Measurements from ENCODE around the gene NFIB. TPM values are rescaled to one million over a fixed set of nuclear protein-coding genes. Genes with fewer than 3 reads are reported as not detected.

The NFIB gene
- polyA plus RNA-seq, 3 donors, result not detected

- Mint-ChIP-seq H3K27ac (no peak overlapping the region), H3K4me1 (no peaks in the 10 kb centered on the region), H3K36me3 (no peaks in the 10 kb centered on the region), H3K4me3 (no peak overlapping the region), H3K9me3 (peaks cover 0 to 21% (median 6%) of the 10 kb centered on the region in 7 donors), H3K27me3 (ENCODE audit: low read depth in 3 of 3) (no peaks in the 10 kb centered on the region)
- Histone ChIP-seq H3K36me3 (replicated peaks in 1 of 2; ENCODE audit: control insufficient read depth in 1 of 2, insufficient read depth in 2 of 2, low read length in 2 of 2) (no peaks in the 10 kb centered on the region), H2AFZ (ENCODE audit: insufficient read depth, low read depth, low read length, poor library complexity, severe bottlenecking) (no peak overlapping the region), H3K4me2 (replicated peaks; ENCODE audit: extremely low read depth, low read length, poor library complexity, severe bottlenecking) (no peak overlapping the region), H4K20me1 (ENCODE audit: insufficient read depth, low read length) (no peaks in the 10 kb centered on the region), H3K9ac (ENCODE audit: insufficient read depth, low read length, poor library complexity, severe bottlenecking) (no peak overlapping the region), H3K9me3 (replicated peaks in 1 of 2; ENCODE audit: control insufficient read depth in 1 of 2, insufficient read depth in 1 of 2, low read length in 2 of 2) (peaks cover 0 to 5% of the 10 kb centered on the region in 2 donors), H3K27me3 (ENCODE audit: control insufficient read depth in 2 of 2, insufficient read depth in 2 of 2, low read length in 2 of 2) (no peaks in the 10 kb centered on the region), H3K4me3 (replicated peaks in 1 of 3; ENCODE audit: low read depth in 2 of 3, low read length in 3 of 3) (no peak overlapping the region), H3K4me1 (ENCODE audit: control insufficient read depth in 1 of 2, insufficient read depth in 2 of 2, low read length in 2 of 2) (no peaks in the 10 kb centered on the region), H3K79me2 (ENCODE audit: insufficient read depth, low read length) (no peaks in the 10 kb centered on the region), H3K27ac (ENCODE audit: low read depth in 1 of 2, low read length in 2 of 2) (no peak overlapping the region)
- TF ChIP-seq CTCF (IDR thresholded peaks at IDR 0.05), result no peak
- WGBS (ENCODE audit: insufficient coverage), result 90% methylated on average over 3 of the region's 5 CpGs
- intact Hi-C loops (cut with micrococcal nuclease), result no loop called here
- no peak for DNase-seq
These were observed 241.1 kb downstream of the NFIB start for GRCh38 chr9:14072850-14073249.

DNA sequence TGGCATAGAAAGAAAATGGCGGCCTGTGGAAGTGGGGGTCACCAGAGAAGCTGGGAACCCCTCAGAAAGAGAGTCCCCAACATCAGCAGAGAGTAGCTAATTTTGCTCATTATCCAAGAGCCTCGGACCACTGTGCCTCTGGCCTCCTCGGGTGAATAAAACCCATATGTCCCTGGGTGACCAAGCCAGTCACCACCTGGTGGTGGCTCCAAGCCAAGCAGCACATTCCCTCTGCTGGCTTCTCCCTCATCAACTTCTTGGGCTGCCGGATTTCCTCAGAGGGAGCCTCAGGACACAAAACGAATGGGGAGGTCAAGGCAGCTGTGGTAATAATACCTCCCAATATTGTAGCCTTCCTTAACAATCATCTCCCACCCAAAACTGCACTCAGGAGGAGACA, 242.5 kb downstream of the NFIB start:
- H3K27ac ChIP-seq (ENCODE audit: low read depth in 1 of 2, low read length in 2 of 2), result no peak overlapping the region
- no peak overlapping the region for H3K4me3 ChIP-seq (replicated peaks in 1 of 3; ENCODE audit: low read depth in 2 of 3, low read length in 3 of 3)
- H3K9me3 ChIP-seq (replicated peaks in 1 of 2; ENCODE audit: control insufficient read depth in 1 of 2, insufficient read depth in 1 of 2, low read length in 2 of 2), result peaks cover 0 to 5% of the 10 kb centered on the region in 2 donors
- no peaks in the 10 kb centered on the region for H3K36me3 Mint-ChIP-seq
- no peaks in the 10 kb centered on the region for H3K79me2 ChIP-seq (ENCODE audit: insufficient read depth, low read length)
- WGBS (ENCODE audit: insufficient coverage), result 85% methylated on average over 2 of the region's 5 CpGs
- H3K27me3 ChIP-seq (ENCODE audit: control insufficient read depth in 2 of 2, insufficient read depth in 2 of 2, low read length in 2 of 2), result no peaks in the 10 kb centered on the region
- no peak overlapping the region for H2AFZ ChIP-seq (ENCODE audit: insufficient read depth, low read depth, low read length, poor library complexity, severe bottlenecking)
- peaks cover under 1 to 22% (median 9%) of the 10 kb centered on the region in 7 donors for H3K9me3 Mint-ChIP-seq
- no peaks in the 10 kb centered on the region for H3K4me1 ChIP-seq (ENCODE audit: control insufficient read depth in 1 of 2, insufficient read depth in 2 of 2, low read length in 2 of 2)
- H3K9ac ChIP-seq (ENCODE audit: insufficient read depth, low read length, poor library complexity, severe bottlenecking), result no peak overlapping the region
- H3K27ac Mint-ChIP-seq, result no peak overlapping the region
- no peaks in the 10 kb centered on the region for H3K4me1 Mint-ChIP-seq
- no peak overlapping the region for H3K4me2 ChIP-seq (replicated peaks; ENCODE audit: extremely low read depth, low read length, poor library complexity, severe bottlenecking)
- H3K4me3 Mint-ChIP-seq, result no peak overlapping the region
- intact Hi-C loops (cut with micrococcal nuclease), result no loop called here
- no peaks in the 10 kb centered on the region for H4K20me1 ChIP-seq (ENCODE audit: insufficient read depth, low read length)
- H3K36me3 ChIP-seq (replicated peaks in 1 of 2; ENCODE audit: control insufficient read depth in 1 of 2, insufficient read depth in 2 of 2, low read length in 2 of 2), result no peaks in the 10 kb centered on the region
- no peak for DNase-seq
- H3K27me3 Mint-ChIP-seq (ENCODE audit: low read depth in 3 of 3), result no peaks in the 10 kb centered on the region
- TF ChIP-seq CTCF (IDR thresholded peaks at IDR 0.05), result no peak

Data from CD14-positive monocyte (primary cell).